ENCODE data around the gene ATXN1. TPM values are rescaled to one million over a fixed set of nuclear protein-coding genes. Genes with fewer than 3 reads are reported as not detected.
A peak's percentile ranks its signal among the peaks of the same experiment; 100 is the strongest.

ATXN1 gene
- total RNA-seq, 1 donor from 2014 or later, result 9.1 TPM

DNA sequence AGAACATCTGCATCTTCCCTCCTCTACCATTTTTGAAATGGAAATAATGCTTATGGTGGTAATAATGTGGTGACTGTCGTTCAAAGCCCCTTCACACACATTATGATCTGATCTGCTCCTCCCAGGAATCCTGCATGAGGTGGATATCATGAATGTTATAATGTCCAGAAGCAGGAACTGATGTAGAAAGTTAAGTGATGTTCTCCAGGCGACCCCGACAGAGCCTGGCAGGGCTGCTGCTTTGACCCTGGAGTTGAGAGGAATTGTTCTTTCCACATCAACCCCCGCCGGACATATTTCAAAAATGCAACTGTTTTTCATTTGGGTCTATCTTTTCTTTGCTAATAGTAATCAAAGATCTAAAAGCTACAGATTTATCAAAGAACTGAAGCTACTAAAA is 391.3 kb downstream of the ATXN1 start:
- DNase-seq (ENCODE audit: low read depth in 2 of 2), result no peak

DNA sequence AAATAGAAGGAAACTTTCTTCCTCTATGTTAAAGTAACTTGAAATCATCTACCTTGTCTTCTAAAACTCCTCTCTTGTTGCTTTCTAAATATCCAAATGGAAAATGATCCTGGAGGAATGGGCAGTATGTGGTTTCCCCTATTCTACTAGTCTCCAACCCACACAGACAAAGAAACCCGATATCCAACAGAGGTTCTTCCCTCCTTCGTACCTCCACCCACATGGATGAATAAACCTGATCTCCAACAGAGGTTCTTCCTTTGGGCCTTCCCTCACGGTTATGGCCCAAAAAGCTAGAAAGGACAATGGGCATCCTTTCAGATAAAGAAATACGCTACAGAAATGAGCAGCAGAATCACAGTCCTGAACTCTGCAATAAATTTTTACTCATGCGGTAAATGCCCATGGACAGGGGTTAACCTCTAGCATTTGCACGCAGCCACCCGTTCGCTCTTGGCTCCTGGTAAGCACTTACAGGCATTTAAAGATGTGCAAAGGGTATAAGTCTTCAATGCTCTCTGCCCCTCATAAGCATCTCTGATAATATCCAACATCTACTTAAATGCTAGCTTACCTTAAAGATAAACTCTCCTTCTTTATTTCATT is 392.0 kb downstream of the ATXN1 start:
- DNase-seq (ENCODE audit: low read depth in 2 of 2), result no peak

DNA sequence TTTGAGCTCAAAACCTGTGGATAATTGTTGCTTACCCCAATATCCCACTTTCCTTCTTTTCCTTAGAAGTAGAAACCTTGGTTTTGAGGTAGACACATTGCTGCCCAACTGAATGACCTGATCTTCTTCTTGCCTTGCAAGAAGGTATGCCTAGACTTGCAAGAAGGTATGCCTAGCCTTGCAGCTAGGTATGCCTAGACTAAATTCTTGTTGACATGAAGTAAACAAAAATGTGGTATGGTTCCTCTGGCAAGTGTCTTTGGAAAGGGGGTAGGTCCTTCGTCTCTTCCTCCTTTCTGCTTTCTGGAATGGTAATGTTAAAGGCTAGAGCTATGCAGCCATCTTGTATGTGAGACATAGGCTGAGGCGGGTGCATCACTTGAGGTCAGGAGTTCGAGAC is 393.7 kb downstream of the ATXN1 start:
- DNase-seq (ENCODE audit: low read depth in 2 of 2), result no peak

GRCh38 chr6:16363749-16364148 is 397.5 kb downstream of the ATXN1 start:
- DNase-seq (ENCODE audit: low read depth in 2 of 2), result no peak

DNA sequence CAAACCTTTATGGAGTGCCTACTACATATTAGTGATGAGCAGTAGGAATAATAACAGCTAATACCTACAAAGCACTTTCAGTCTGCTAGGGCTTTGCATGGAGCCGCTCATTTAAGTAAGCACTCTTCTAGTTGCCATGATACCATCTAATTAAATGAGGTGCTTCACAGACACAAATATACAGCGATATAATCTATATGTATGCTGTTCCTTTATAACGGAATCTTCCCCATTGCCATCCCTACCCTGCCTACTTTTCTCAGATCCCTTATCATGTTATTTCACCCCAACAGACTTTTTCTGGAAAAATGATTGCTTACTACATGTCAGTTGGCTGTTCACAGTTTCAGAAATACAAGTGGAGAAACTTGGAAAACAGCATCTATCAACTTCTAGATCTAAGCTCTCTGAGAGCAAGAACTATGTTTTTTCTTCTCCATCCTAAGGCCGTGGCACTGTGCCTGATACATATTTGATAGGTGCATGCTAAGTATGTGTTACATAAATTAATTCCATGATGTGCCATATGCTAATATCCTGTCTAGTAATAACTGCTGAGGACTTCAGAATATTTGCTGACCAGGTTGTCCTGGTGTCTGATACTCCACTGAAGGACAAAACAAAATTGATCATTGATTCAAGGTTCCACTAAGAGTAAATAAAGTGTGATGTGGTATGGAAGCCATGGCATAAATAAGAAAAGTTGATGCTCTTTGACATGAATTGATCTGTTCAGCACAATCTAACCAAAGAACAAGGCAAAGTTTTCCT is 398.3 kb downstream of the ATXN1 start:
- no peak for DNase-seq (ENCODE audit: low read depth in 2 of 2)

DNA sequence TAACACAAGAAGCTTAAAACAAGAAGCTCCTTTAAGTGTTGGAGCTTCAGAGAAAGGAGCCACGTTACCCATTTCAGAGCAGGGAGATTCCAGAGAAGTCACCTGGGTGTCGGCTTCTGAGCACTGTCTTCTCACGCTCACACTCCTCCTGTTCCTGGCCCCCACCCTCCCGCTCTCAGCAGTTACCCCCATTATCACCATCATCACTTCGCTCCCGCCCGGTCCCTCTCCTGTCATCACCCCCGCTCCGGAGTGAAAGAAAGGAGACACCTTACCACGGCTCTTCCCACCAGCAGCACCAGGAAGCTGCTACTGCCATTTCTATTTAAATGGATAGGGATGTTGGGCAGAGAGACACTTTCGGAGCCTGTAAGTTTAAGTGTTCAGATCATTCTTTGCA is 399.0 kb downstream of the ATXN1 start:
- DNase-seq (ENCODE audit: low read depth in 2 of 2), result no peak

DNA sequence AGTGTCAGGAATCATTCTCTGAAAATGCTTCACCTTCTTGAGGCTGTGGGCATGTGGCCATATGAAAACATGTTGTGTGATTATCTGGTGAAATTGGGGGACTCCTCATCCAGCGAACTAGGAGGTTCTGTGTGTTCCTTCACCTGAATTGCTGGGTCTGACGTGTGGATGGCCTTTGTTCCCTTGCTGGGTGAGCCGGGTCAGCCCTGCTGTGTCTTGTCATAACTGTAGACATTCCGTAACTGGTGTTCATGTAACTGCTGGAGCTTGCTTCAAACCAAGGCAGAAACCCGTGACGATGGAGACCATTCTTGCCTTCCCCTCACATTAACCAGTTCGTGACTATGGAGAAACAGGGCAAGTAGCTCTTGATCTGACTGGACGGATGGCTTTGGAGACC is 399.4 kb downstream of the ATXN1 start:
- no peak for DNase-seq (ENCODE audit: low read depth in 2 of 2)

- DNase-seq (ENCODE audit: low read depth in 2 of 2), result no peak
Observed at GRCh38 chr6:16361121-16361520, 400.1 kb downstream of the ATXN1 start.

- no peak for DNase-seq (ENCODE audit: low read depth in 2 of 2)
Observed at GRCh38 chr6:16360365-16360764, 400.9 kb downstream of the ATXN1 start.

- no peak for DNase-seq (ENCODE audit: low read depth in 2 of 2)
Observed at GRCh38 chr6:16359563-16359962, 401.7 kb downstream of the ATXN1 start.

DNA sequence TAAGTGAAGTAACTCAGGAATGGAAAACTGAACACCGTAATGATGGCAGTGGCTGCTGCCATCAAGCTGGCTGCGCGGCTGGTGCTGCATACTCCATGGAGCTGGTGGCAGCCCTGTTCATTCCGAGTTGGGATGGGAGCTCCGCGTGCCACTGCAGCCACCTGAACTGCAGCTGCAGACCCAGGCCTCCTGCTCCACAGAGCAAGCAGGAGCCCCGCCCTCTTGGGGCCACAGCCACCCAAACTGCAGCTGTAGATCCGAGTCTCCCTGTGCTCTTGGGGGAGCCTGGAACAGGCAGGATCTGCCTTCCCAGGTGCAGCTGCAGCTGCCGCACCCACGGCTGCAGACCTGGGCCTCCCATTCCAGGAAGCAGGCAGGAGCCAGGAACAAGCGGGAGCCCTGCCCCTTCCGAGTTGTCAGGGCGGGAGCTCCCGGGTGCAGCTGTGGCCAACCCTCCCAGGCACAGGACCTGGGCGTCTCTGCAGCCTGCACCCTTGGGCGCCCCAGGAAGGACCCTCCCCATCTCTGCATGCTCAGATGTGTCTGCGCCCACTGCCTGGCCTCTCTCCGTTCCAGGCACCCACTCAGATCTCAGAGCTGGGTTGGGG is 402.6 kb downstream of the ATXN1 start:
- DNase-seq (ENCODE audit: low read depth in 2 of 2), result no peak

DNA sequence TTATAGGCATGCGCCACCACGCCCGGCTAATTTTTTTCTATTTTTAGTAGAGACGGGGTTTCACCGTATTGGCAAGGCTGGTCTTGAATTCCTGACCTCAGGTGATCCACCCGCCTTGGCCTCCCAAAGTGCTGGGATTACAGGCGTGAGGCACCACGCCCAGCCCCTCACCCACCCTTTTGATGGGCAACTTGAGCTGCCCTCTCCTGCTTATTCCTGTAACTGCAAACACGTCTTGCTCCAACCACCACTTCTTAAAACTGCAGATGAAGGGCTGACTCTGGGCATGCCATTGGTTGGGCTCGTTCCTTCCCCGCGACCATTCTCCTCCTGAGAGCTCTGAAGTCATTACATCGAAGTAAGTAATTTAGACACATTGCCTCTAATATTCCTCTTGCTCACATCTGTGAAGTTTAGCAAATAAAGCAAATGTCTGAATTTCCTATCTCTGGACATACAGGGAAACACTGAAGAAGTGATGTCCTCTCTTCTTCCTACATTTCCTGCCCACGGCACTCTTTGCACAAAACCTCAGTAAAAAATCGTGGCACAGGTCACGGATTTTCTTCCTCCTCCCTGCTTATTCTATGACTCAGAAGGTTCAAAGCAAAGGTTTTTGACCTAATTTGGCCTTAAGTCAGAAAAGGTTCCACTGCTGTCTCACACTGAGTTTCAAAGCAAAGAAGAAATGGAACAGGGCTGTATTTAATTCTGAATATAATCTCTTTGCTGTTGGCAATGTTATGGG is 405.4 kb downstream of the ATXN1 start:
- DNase-seq (ENCODE audit: low read depth in 2 of 2), result peak in 1 of 2 donors; percentile 20

DNA sequence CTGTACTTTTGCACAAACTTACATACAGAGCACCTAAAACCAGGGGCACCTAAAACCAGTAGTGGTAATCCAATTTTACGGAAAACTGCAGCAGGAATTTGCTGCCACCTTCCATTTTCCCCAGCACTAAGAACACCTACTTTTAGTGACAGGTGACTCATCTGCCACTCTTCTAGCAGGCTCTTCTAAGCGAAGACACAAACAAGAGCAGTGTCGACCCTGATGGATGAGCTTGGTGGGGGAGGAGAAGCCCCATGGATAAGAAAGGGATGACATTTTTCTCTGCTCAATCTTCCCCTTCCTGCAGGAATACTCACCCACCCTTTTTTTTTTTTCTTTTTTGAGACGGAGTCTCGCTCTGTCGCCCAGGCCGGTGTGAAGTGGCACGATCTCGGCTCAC is 406.0 kb downstream of the ATXN1 start:
- DNase-seq (ENCODE audit: low read depth in 2 of 2), result no peak

DNA sequence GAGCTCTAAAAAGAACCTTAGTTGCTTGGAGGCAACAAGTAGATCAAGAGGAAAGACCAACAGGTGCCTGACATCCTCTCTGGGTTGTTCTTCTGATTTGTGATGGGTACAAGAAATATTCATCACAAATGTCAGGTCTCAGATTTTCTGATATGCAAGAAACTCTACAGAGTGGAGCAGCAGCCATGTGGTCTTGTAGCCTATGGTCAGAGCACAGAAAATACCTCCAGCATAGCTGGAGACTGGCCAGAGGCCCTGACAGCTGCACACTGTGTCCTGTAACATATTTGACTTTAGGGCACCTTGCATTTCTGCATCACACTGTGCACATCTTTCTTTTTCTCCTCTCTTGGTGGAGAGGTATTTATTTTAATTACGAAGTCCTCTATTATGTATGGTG is 406.6 kb downstream of the ATXN1 start:
- DNase-seq (ENCODE audit: low read depth in 2 of 2), result no peak

GRCh38 chr6:16352821-16353438 is 408.3 kb downstream of the ATXN1 start:
- no peak for DNase-seq (ENCODE audit: low read depth in 2 of 2)

- DNase-seq (ENCODE audit: low read depth in 2 of 2), result peak in 1 of 2 donors; percentile 81
Observed at GRCh38 chr6:16352258-16352635, 409.0 kb downstream of the ATXN1 start.

- no peak for DNase-seq (ENCODE audit: low read depth in 2 of 2)
Observed at GRCh38 chr6:16349544-16349943, 411.7 kb downstream of the ATXN1 start.

DNA sequence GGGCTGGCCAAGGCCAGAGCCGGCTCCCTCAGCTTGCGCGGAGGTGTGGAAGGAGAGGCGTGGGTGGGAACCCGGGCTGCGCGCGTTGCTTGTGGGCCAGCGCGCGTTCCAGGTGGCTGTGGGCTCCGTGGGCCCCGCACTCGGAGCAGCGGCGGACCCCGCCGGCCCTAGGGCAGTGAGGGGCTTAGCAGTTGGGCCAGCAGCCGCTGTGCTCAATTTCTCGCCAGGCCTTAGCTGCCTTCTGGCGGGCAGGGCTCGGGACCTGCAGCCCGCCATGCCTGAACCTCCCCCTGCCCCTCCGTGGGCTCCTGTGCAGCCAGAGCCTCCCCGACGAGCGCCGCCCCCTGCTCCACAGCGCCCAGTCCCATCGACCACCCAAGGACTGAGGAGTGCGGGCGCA is 414.4 kb downstream of the ATXN1 start:
- no peak for DNase-seq (ENCODE audit: low read depth in 2 of 2)

- DNase-seq (ENCODE audit: low read depth in 2 of 2), result peak; percentile 21 to 82
Observed at GRCh38 chr6:16345449-16346330, 415.6 kb downstream of the ATXN1 start.

- DNase-seq (ENCODE audit: low read depth in 2 of 2), result peak in 1 of 2 donors; percentile 83
Observed at GRCh38 chr6:16344756-16345155, 416.5 kb downstream of the ATXN1 start.

GRCh38 chr6:16343593-16343992 is 417.7 kb downstream of the ATXN1 start:
- DNase-seq (ENCODE audit: low read depth in 2 of 2), result no peak

Measured in lung microvascular endothelial cell (primary cell).